Endodermal cell (in vitro differentiated cells): ENCODE measurements around the gene CHMP1B. TPM values are rescaled to one million over a fixed set of nuclear protein-coding genes. Genes with fewer than 3 reads are reported as not detected.

Experiments
- DNase-seq: peaks from one replicate; pipeline ENCODE4 v3.0.0-alpha.2; 2017
- H3K27ac ChIP-seq: 2 replicates; pipeline ENCODE4 v1.5.1; 2013; ENCODE audit warnings: mild to moderate bottlenecking, low read depth, low read length, moderate library complexity
- H3K27me3 ChIP-seq: 2 replicates; pipeline ENCODE4 v1.6.1; 2013; ENCODE audit warnings: mild to moderate bottlenecking, low read length, moderate library complexity; ENCODE audit not compliant: insufficient read depth, control insufficient read depth, poor library complexity, severe bottlenecking
- H3K36me3 ChIP-seq: 2 replicates; pipeline ENCODE4 v1.7.0; 2013; ENCODE audit warnings: mild to moderate bottlenecking, low read length, moderate library complexity; ENCODE audit not compliant: control insufficient read depth, insufficient read depth
- H3K4me1 ChIP-seq: one replicate; pipeline ENCODE4 v1.7.0; 2013; ENCODE audit warnings: low read length; ENCODE audit not compliant: control insufficient read depth, insufficient read depth
- H3K4me3 ChIP-seq: 2 replicates; pipeline ENCODE4 v1.5.1; 2013; ENCODE audit warnings: mild to moderate bottlenecking, low read length, moderate library complexity
- H3K9ac ChIP-seq: 2 replicates; pipeline ENCODE4 v1.6.1; 2013; ENCODE audit warnings: mild to moderate bottlenecking, low read length, moderate library complexity; ENCODE audit not compliant: poor library complexity, severe bottlenecking; ENCODE audit errors: extremely low read depth
- H3K9me3 ChIP-seq: 2 replicates; pipeline ENCODE4 v1.6.1; 2013; ENCODE audit warnings: mild to moderate bottlenecking, low read length, moderate library complexity; ENCODE audit not compliant: control insufficient read depth
- H3K27ac Mint-ChIP-seq: 2 replicates; pipeline ENCODE4 v1.8.0; 2020; ENCODE audit warnings: mixed read lengths
- H3K27me3 Mint-ChIP-seq: 2 replicates; pipeline ENCODE4 v1.8.0; 2021; ENCODE audit warnings: mild to moderate bottlenecking, mixed read lengths; ENCODE audit not compliant: insufficient read depth
- H3K36me3 Mint-ChIP-seq: 2 replicates; pipeline ENCODE4 v1.8.0; 2020; ENCODE audit warnings: low read depth, mixed read lengths
- H3K4me1 Mint-ChIP-seq: 2 replicates; pipeline ENCODE4 v1.8.0; 2020; ENCODE audit warnings: mixed read lengths
- H3K4me3 Mint-ChIP-seq: 2 replicates; pipeline ENCODE4 v1.8.0; 2020; ENCODE audit warnings: mild to moderate bottlenecking, moderate library complexity, mixed read lengths
- H3K9me3 Mint-ChIP-seq: 2 replicates; pipeline ENCODE4 v1.8.0; 2020; ENCODE audit warnings: mild to moderate bottlenecking, mixed read lengths
- WGBS, 2 experiments: methylation state at CpG; one replicate each; pipeline versions ENCODE4 v1.1.5 to v1.1.7; 2013; ENCODE audit warnings: missing lambda C conversion rate in 2 of 2, mixed read lengths in 1 of 2; ENCODE audit not compliant: insufficient coverage in 1 of 2, insufficient read length in 1 of 2; 5-methylcytosine and 5-hydroxymethylcytosine counted together
- total RNA-seq, 2 donors: library from RNA; stranded (reverse); fragmentation: NEBNext Ultra II Directional in 1 of 2; extraction: Animal tissue kit (Norgen Biotek cat#: 25700) in 1 of 2; gene quantifications; 2 replicates in 1 of 2; 3 replicates in 1 of 2; pipeline ENCODE4 v1.2.1, GENCODE V29; 2021
- TF ChIP-seq, protein P1 (sequence below): fragments of 200-600 bp; sonication (generic); conservative IDR thresholded peaks from 2 replicates; pipeline ENCODE4 v1.5.0; 2021; ENCODE audit warnings: antibody characterized with exemption, mild to moderate bottlenecking

Gene CHMP1B
- total RNA-seq, 2 donors from 2014 or later = 35.3 to 35.8 TPM

DNA sequence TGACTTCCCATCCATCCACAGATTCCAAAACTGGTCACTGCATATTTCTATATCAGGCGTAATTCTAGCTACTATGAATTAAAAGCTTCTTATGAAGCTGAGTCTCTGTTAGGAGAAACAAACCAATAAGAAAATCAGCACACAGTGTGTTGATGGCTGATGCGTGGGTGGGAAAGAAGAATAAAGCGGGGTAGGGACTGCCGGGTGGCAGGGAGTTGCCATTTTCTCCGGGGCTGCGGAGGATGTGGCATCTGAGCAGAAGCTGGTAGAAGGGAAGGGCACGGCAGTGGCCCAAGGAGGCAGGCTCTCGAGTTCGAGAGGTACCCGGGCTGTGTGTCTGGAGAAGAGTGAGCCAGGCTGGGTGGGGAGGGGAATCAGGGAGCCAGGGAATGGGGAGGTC is 48.6 kb upstream of the CHMP1B start:
- H3K27me3 Mint-ChIP-seq = no peaks in the 10 kb centered on the region
- TF ChIP-seq, protein P1, sequence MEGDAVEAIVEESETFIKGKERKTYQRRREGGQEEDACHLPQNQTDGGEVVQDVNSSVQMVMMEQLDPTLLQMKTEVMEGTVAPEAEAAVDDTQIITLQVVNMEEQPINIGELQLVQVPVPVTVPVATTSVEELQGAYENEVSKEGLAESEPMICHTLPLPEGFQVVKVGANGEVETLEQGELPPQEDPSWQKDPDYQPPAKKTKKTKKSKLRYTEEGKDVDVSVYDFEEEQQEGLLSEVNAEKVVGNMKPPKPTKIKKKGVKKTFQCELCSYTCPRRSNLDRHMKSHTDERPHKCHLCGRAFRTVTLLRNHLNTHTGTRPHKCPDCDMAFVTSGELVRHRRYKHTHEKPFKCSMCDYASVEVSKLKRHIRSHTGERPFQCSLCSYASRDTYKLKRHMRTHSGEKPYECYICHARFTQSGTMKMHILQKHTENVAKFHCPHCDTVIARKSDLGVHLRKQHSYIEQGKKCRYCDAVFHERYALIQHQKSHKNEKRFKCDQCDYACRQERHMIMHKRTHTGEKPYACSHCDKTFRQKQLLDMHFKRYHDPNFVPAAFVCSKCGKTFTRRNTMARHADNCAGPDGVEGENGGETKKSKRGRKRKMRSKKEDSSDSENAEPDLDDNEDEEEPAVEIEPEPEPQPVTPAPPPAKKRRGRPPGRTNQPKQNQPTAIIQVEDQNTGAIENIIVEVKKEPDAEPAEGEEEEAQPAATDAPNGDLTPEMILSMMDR = no peak
- Histone ChIP-seq H3K27ac (no peak overlapping the region), H3K9me3 (no peaks in the 10 kb centered on the region), H3K9ac (no peak overlapping the region), H3K27me3 (no peaks in the 10 kb centered on the region), H3K4me1 (peaks cover 6% of the 10 kb centered on the region), H3K4me3 (no peak overlapping the region), H3K36me3 (no peaks in the 10 kb centered on the region)
- no peaks in the 10 kb centered on the region for H3K36me3 Mint-ChIP-seq
- H3K9me3 Mint-ChIP-seq = no peaks in the 10 kb centered on the region
- 94% methylated on average over 5 to 10 of the region's 10 CpGs for WGBS, 2 experiments
- no peak overlapping the region for H3K4me3 Mint-ChIP-seq
- no peak overlapping the region for H3K27ac Mint-ChIP-seq
- DNase-seq = no peak
- peaks cover 37% of the 10 kb centered on the region for H3K4me1 Mint-ChIP-seq

DNA sequence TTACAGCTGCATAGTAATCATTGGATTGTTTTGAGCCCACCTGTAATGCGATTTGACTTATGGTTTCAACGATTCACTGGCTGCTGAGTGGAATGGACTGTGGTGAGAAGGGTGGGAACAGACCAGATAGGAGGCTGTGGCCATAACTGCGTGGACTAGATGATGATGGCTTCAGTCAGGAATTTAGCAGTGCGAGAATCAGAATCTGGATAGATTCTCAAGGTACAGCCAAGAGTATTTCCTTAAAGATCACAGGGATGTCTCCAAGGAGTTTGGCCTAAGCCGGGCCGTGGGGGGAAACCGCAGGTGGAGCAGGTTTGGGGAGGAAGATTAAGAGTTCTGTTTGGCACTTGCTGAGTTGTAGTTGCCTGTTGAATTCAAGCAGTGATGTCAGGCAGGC is 44.0 kb upstream of the CHMP1B start:
- Histone ChIP-seq H3K36me3 (peaks cover 3% of the 10 kb centered on the region), H3K27me3 (no peaks in the 10 kb centered on the region), H3K9me3 (no peaks in the 10 kb centered on the region), H3K4me1 (peaks cover 20% of the 10 kb centered on the region), H3K4me3 (no peak overlapping the region), H3K9ac (peak overlapping the region; percentile 52), H3K27ac (peak overlapping the region; percentile 25)
- Mint-ChIP-seq H3K36me3 (no peaks in the 10 kb centered on the region), H3K27me3 (no peaks in the 10 kb centered on the region), H3K9me3 (no peaks in the 10 kb centered on the region), H3K4me1 (peaks cover 58% of the 10 kb centered on the region), H3K27ac (peak overlapping the region; percentile 96), H3K4me3 (no peak overlapping the region)
- WGBS, 2 experiments = 92 to 95% methylated on average over 5 to 7 of the region's 7 CpGs
- DNase-seq = peak; percentile 62
- TF ChIP-seq, protein P1 = no peak

DNA sequence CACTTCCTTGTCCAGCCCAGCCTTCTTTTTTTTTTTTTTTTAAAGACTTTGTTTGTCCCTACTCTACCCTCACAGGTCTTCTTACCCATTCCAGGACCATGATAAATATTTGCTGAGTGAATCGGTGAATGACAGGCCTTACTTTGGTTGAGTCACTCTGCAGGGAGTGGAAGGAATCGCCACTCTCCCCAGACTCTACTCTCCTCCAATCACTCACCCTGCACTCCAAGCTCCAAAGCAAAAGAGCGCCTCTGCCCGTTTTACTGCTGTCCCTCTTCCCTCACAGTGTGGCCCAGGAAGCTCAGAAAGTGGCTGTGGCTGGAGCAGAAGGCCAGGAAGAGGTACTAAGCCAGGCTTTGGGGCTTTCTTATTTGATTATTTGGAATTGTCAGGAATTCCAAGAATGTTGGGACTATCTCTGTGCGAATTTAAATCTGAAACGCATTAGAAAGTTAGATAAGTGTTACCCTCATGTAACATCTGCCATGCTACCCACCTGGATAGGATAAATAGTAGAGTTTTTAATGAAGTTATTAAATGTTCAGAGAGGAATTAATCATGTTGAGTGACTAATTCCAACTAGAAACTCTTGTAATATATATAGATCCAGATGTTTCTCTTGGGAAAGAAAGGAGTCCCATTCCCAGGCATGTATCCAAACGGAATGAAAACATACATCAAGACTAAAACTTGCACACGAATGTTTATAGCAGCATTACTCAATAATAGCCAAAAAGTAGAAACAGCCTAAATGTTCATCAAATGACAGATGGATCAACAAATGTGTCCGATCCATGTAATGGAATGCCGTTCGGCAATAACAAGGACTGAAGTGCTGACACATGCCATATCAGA is 43.0 kb upstream of the CHMP1B start:
- H3K4me3 Mint-ChIP-seq = no peak overlapping the region
- no peaks in the 10 kb centered on the region for H3K27me3 ChIP-seq
- H3K4me1 ChIP-seq = peaks cover 20% of the 10 kb centered on the region
- no peaks in the 10 kb centered on the region for H3K9me3 Mint-ChIP-seq
- H3K27me3 Mint-ChIP-seq = no peaks in the 10 kb centered on the region
- H3K9me3 ChIP-seq = no peaks in the 10 kb centered on the region
- H3K4me1 Mint-ChIP-seq = peaks cover 58% of the 10 kb centered on the region
- H3K27ac ChIP-seq = peak overlapping the region; percentile 48
- no peaks in the 10 kb centered on the region for H3K36me3 Mint-ChIP-seq
- WGBS, 2 experiments = 55 to 74% methylated on average over 8 to 11 of the region's 11 CpGs
- no peak overlapping the region for H3K4me3 ChIP-seq
- H3K9ac ChIP-seq = peak overlapping the region; percentile 52
- TF ChIP-seq, protein P1 = no peak
- DNase-seq = peak; percentile 90
- peak overlapping the region; percentile 96 for H3K27ac Mint-ChIP-seq
- H3K36me3 ChIP-seq = peaks cover 3% of the 10 kb centered on the region
